HG02938 (cell line): Measurements from ENCODE around the gene AFDN.
A peak's percentile ranks its signal among the peaks of the same experiment; 100 is the strongest.

Experiments used
- ATAC-seq: cut with Tn5 transposase; IDR thresholded peaks from one replicate; pipeline ENCODE4 v1.9.1; 2021; ENCODE audit warnings: mild to moderate bottlenecking, moderate library complexity; ENCODE audit not compliant: unreplicated experiment

The AFDN gene, protein sequence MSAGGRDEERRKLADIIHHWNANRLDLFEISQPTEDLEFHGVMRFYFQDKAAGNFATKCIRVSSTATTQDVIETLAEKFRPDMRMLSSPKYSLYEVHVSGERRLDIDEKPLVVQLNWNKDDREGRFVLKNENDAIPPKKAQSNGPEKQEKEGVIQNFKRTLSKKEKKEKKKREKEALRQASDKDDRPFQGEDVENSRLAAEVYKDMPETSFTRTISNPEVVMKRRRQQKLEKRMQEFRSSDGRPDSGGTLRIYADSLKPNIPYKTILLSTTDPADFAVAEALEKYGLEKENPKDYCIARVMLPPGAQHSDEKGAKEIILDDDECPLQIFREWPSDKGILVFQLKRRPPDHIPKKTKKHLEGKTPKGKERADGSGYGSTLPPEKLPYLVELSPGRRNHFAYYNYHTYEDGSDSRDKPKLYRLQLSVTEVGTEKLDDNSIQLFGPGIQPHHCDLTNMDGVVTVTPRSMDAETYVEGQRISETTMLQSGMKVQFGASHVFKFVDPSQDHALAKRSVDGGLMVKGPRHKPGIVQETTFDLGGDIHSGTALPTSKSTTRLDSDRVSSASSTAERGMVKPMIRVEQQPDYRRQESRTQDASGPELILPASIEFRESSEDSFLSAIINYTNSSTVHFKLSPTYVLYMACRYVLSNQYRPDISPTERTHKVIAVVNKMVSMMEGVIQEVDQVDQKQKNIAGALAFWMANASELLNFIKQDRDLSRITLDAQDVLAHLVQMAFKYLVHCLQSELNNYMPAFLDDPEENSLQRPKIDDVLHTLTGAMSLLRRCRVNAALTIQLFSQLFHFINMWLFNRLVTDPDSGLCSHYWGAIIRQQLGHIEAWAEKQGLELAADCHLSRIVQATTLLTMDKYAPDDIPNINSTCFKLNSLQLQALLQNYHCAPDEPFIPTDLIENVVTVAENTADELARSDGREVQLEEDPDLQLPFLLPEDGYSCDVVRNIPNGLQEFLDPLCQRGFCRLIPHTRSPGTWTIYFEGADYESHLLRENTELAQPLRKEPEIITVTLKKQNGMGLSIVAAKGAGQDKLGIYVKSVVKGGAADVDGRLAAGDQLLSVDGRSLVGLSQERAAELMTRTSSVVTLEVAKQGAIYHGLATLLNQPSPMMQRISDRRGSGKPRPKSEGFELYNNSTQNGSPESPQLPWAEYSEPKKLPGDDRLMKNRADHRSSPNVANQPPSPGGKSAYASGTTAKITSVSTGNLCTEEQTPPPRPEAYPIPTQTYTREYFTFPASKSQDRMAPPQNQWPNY (N-terminal part only)

GRCh38 chr6:167826896-167827582, at the start of gene AFDN:
Gene AFDN (plus strand): TSS chr6:167826911. CDS start chr6:167827133, 222 bp downstream.
- peak; percentile 36 for ATAC-seq

DNA sequence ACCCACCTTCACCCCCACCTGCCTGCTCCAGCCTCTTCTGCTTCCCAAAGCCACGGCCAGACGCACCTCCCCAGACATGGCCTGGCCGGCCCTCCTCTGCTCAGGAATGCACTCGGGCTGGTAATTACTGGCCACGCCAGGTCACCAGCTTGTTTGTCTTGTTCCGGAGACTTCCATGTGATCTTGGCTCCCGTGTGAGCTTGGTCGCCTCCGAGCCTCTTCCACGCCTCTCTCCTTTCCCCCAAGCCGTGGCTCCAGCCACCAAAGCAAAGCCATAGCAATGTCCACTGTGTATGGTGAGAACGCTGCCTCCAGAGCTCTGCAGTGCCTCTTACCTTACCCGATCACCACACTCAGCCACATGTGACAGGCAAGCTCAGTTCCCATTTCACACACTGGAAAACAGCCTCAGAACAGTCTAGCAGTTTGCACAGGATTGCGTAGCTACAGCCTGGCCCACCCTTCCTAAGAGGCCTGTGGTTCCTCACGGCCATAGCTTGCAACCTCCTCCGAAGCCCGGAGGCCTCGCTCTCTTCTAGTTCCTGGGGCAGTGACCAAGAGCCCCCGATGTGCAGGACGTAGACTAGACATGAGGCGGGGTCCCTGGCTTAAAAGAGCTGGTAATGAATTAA, 48.1 kb upstream of the AFDN start:
- ATAC-seq = no peak

- no peak for ATAC-seq
Measured at GRCh38 chr6:167779129-167779992, 47.4 kb upstream of the AFDN start.

- no peak for ATAC-seq
Measured at GRCh38 chr6:167779993-167780655, 46.6 kb upstream of the AFDN start.

GRCh38 chr6:167781066-167781767, 45.5 kb upstream of the AFDN start:
- no peak for ATAC-seq

DNA sequence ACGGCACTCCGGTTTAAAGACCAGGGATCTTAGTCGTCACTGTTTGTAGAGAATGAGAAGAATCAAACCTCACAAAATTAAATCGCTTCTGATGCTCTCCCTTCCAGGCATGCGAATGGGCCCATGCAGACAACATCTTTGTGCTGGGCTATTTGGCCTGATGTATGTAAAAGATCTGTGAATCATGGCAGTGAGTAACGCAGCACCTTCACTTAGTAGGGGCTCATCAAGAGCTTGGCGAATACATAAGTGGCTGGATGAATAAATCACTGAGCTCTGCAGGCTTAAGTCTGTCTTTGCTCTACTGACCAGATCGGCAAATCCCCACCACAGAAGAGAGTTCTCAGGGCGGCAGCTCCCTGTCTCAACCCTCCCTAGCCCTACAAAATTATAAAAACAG, 44.8 kb upstream of the AFDN start:
- no peak for ATAC-seq

GRCh38 chr6:167782698-167783517, 43.8 kb upstream of the AFDN start:
- ATAC-seq = no peak

DNA sequence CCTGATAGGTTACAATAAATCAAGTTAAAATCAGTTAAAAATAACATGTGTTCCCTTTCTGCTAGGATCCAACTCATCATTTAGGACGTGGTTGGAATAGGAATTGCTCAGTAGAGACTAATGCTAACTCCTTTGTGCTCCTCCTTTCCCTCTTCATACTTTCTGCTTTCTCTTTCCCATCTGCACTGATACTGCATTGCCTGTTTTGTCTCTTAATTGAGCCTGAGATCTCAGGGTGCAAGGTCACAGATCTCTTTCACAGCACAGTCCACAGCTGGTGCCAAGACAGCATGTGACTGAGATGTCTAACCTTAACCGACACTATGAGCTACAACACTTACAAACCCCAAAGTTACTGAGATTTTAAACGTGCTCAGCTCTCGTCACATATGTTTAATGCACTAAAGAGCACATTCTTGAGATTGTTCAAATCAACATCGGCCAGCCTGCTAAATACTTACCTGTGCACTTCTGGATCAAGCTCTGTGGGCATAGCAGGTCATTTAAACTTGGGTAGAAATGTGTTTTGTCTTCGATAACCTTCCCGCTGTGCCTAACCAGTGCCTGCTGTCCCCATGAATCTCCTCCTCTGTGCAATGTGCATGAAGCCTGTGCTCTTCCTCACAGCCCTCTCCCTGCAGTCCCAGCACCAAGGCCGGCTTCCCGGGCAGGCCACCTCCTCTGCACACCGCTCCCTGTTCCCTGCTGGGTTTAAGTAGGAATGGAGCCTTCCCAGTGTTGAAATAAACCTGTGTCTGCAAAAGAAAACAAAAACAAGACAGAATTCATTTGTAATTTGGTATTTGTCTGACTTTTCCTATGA, 39.6 kb upstream of the AFDN start:
- no peak for ATAC-seq

- no peak for ATAC-seq
Measured at GRCh38 chr6:167787896-167788562, 38.7 kb upstream of the AFDN start.

DNA sequence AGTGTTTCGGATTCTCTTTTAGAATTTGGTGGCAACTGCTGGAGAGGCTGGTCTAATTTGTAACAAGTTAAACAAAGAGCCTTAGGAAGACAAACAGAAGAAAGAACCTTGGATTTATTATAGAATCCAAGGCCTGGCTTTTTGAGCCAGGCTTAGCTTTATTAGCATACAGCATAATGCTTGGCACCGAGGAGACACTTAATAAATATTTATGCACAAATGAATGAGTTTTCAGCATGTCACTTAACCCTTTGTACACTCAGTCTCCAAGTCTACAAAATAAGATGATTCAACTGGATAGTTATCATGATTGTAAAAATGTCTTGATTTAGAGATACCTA, 38.2 kb upstream of the AFDN start:
- ATAC-seq = no peak

DNA sequence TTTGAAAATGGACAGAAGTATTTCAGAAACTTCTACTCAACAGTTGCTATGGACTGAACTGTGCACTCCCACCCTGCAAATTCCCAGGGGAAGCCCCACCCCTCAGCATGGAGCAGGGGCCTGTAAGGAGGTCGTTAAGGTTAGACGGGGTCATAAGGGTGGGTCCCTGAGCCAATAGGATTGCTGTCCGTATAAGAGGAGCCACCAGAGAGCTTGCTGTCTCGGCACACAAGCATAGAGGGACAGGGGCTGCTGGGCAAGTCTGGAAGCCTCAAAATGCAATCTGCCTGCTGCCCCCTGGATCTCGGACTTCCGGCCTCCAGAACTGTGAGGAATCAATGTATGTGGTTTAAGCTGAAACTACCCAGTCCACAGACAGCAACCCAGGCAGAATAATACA, 37.4 kb upstream of the AFDN start:
- ATAC-seq = no peak

DNA sequence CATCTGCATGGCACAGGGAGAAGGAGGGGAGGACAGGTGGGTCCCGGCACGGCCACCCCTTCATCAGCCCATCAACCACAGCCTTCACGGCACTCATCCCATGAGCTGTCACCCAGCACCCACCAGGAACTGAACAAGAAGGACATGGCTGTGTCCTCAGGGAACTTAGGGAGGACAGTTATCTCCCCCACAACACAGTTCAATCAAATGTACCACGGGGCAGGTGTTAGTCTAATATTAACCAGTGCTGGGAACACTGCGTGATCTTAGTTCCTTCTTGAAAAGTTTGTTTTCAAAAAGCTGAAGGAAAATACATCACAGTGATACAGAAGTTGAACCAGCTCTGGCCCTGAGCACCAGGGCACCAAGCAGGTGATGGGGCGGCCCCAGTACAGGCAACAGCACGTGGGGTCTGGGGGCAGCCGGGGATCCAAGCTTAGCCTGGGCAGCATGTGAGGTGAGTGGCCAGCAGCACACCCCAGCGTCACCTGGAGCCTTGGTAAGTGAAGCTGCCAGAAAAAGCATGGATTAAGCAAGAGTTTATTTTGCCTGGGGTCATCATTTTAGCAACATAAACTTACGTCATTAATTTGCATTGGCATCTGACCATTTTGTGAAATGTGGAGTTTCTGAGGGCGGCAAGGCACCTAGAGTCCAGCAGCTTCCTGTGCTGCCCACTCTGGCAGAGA, 35.5 kb upstream of the AFDN start:
- ATAC-seq = no peak

GRCh38 chr6:167791780-167792478, 34.8 kb upstream of the AFDN start:
- no peak for ATAC-seq

- ATAC-seq = no peak
Measured at GRCh38 chr6:167793421-167793820, 33.3 kb upstream of the AFDN start.
